ENCODE data around the gene AFAP1L2.

Gene AFAP1L2

DNA sequence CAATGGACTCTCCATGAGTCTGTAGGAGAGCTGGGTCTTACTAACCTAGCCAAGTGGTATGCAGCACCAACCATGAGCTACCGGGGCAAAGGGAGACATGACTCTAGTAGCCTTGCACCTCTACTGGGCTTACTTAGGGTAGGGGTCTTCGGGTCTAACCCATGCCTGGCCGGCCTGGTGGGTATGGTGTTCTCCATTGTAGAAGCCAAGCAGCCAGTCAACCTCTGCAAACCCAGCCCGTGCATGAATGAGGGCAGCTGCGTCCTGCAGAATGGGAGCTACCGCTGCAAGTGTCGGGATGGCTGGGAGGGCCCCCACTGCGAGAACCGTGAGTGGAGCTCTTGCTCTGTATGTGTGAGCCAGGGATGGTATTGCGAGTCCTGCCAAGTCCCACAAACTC lies 114.3 kb downstream of the AFAP1L2 start:
- DNase-seq (ENCODE audit: low spot score): no peak

- no peak for DNase-seq (ENCODE audit: low spot score)
Measured at GRCh38 chr10:114289096-114289436, 115.2 kb downstream of the AFAP1L2 start.

DNA sequence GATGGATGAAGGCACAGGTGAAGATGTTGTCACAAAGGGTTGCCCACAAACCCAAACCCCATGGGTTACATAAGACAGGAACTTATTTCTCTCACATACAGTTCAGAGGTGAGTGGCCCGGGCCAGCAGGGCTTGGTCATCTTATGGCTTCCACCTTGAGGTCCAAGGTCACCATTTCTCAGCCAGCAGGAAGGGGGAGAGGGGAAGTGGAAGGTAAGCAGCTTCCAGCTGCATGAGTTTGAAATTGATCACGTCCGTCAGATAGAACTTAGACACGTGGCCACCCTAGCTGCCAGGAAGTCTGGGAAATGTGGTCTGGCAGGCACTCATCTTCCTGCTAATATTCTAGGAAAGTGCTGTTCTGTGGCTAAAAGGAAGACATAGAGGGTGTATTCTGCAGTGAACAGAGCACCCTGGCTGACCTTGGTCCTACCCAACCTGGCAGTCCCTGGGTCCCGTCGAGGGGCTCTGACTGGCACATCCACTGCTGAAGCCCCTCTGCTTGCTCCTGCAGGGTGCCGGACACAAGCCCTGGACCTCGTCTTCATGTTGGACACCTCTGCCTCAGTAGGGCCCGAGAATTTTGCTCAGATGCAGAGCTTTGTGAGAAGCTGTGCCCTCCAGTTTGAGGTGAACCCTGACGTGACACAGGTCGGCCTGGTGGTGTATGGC lies 115.7 kb downstream of the AFAP1L2 start:
- DNase-seq (ENCODE audit: low spot score): no peak

DNA sequence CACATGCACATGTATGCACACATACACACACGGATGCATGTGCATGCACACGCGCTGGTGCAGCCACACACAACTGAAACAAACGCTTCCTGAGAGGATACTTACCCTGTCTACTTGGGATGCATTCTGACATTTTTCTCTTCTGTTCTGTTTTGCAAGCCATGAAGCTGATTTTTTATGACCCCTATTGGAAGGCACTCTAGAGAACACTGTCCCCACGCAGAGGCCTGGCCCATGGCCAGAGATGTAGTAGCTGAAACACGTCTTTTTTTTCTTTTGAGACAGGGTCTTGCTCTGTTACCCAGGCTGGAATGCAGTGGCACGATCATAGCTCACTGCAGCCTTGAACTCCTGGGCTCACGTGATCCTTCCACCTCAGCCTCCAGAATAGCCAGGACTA lies 117.4 kb downstream of the AFAP1L2 start:
- no peak for DNase-seq (ENCODE audit: low spot score)

DNA sequence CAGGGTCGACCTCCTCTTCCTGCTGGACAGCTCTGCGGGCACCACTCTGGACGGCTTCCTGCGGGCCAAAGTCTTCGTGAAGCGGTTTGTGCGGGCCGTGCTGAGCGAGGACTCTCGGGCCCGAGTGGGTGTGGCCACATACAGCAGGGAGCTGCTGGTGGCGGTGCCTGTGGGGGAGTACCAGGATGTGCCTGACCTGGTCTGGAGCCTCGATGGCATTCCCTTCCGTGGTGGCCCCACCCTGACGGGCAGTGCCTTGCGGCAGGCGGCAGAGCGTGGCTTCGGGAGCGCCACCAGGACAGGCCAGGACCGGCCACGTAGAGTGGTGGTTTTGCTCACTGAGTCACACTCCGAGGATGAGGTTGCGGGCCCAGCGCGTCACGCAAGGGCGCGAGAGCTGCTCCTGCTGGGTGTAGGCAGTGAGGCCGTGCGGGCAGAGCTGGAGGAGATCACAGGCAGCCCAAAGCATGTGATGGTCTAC lies 118.3 kb downstream of the AFAP1L2 start:
- DNase-seq (ENCODE audit: low spot score): no peak

DNA sequence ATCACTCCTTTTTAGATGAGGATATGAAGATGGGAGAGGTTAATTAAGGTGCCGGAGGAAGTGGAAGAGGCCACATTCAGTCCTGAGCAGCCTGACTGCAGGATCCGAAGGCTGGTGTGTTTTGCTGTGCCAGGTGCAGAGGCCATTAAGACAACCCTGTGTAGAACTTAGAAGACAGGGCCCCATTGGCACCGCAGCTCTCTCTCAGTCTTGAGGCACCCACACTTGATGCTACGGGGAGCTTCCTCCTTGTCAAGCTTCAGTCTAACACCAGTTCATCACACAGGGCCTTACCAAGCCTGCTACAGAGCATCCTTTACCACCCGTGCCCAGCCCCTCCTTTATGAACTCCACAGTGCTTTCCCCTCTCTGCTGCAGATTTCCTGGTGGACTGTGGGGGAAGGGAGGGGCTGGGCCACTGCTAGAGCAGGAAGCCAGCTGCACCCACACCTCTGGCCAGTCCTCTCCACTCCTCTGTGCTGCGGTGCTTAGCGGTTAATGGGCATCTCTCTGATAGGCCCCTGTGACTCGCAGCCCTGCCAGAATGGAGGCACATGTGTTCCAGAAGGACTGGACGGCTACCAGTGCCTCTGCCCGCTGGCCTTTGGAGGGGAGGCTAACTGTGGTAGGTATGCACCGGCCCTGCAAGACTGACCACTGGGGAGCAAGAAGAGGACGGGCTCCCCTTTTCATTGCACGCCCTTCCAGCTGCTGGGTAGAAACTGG lies 119.8 kb downstream of the AFAP1L2 start:
- no peak for DNase-seq (ENCODE audit: low spot score)

DNA sequence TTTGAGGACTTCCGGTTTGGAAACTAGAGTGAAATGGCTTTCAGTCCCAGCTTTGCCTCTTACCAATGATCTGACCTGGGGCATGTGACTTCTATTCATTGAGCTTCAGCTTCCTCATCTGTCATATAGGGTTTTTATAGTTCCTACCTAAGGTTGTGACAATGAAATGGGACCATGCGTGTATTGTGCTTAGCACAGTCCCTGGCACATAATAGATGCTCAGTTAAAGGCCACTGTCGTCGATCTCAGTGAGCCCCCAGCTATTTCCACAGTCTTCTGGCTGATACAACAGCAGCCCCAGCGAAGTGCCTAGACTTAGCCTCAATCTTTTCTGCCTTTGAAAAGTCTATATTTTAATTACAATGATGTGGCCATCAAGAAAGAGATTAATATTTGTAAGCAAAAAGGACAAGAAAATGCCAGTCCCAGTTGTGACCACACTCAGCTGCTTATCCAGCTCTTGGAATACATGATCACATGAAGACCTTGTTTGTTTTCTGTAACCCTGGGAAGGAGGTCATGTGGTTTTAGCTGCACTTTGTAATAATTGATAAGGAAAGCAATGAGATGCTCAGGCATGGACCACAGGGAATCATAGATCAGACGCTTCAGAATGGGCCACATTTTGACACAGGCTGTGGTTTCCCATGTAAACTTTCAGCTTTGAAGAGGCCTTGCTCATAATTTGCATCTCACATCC lies 120.6 kb downstream of the AFAP1L2 start:
- no peak for DNase-seq (ENCODE audit: low spot score)

DNA sequence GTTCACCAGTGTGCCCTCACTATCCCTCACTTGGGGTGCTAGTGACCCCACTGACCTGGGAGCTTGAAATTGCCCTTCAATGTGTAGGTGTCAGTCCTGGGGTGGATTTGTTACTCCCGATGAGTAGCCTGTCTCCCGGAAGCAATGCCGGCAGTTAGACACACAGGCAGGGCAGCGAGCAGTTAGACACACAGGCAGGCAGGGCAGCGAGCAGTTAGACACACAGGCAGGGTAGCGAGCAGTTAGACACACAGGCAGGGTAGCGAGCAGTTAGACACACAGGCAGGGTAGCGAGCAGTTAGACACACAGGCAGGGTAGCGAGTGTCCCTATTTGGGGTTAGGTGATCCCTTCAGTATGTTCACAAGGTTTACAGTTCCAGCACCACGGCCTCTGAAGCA lies 121.2 kb downstream of the AFAP1L2 start:
- no peak for DNase-seq (ENCODE audit: low spot score)

- no peak for DNase-seq (ENCODE audit: low spot score)
Measured at GRCh38 chr10:114282526-114282925, 121.8 kb downstream of the AFAP1L2 start.

DNA sequence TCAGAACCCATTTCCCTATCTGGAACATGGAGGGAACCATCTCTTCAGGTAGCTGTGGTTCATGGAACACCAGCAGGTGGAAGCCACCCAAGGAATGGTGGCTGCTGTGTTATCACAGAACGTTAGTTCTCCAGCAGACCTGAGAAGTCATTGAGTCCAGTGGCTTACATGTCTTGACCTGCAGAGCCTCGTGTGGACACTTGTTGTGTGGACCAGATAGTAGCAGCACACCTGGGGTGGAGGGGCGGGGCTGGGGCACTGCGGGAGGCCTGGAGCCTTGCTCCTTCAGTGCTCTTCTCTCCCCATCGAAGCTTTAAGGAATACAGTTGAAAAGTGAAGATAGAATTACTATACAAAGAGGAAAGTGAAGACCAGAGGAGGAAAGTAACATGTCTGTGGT lies 122.8 kb downstream of the AFAP1L2 start:
- DNase-seq (ENCODE audit: low spot score): no peak

GRCh38 chr10:114281006-114281405 lies 123.3 kb downstream of the AFAP1L2 start:
- DNase-seq (ENCODE audit: low spot score): no peak

DNA sequence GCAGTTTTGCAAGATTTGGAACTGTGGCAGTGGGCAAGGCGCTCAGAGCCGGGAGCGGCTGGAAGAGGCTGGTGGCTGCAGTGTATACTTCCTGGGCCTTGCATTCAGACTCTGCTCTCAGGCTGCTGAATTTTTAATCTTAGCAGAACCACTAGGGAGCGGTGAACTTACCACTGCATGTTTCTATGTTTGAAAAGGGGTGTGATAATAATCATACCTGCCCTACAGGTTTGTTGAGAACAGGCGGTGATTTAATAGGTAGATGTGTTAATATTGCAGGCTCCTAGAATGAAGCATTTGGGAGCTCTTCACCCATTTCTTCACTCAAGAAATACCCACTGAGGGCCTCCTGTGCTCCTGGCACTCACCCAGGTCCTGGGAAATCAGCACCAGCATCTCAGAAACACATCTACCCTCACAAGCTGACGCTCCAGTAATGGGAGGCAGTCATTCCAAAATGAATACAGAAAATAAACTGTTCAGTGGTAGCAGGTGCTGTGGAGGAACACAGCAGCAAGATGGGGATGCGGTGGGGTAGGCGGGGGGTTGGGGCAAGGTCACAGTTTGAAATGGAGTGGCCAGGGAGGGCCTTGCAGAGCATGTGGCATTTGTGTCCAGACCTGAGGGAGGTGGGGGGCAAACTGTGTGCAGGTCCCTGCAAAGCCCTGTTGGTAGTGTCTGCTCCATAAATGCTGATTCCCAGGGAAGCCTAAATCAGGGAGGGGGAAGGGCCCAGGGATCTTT lies 124.2 kb downstream of the AFAP1L2 start:
- no peak for DNase-seq (ENCODE audit: low spot score)

DNA sequence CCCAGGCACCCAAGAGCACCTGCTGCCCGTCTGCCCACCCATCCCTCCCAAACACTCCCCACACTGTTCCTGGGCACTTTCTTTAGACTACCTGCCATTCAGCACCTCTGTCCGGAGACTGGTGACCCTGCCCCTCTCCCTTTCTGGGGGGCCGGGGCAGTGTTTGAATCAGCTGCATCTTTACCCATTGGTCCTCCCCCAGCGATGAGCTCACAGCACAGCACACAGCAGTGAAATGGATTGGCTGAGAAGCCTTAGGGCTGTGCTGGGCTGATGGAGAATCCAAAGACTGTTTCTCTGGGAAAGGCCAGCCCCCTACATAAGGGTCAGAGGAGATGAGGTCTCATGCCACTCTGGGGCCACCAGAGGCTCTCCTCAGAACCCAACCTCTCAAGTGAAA lies 125.0 kb downstream of the AFAP1L2 start:
- DNase-seq (ENCODE audit: low spot score): no peak

- DNase-seq (ENCODE audit: low spot score): no peak
Measured at GRCh38 chr10:114278884-114279191, 125.5 kb downstream of the AFAP1L2 start.

DNA sequence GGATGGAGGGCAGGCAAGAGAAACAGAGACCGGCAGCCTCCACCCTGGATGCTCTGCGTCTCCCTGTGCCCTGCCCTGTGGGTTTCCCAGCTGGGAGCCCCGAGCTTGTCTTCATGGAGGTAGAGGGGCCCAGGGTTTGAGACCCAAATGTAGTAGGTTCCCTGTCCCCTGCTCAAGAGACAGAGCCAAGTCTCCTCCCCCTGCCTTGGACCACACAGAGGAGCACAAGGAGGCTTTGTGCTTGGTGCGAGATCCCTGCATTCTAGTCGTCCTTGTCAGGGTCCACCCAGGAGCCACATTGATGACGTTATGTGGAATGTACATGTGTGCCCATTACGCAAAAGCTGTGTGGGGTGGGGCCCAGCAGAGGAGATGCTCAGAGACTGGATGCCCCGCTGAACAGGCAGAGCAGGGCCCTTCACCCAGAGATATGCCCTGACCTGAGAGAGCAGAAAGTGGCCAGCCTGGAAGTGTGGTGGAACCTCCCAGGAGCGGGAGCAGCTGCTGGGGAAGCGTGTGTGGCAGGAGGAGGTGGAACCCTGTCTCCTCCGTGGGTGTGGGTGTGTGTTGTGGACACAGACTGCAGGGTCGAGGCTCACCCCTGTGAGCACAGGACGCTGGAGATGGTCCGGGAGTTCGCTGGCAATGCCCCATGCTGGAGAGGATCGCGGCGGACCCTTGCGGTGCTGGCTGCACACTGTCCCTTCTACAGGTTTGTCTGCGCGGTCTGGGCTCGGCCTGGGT lies 126.0 kb downstream of the AFAP1L2 start:
- no peak for DNase-seq (ENCODE audit: low spot score)

GRCh38 chr10:114276671-114277070 lies 127.6 kb downstream of the AFAP1L2 start:
- DNase-seq (ENCODE audit: low spot score): no peak

GRCh38 chr10:114276066-114276465 lies 128.2 kb downstream of the AFAP1L2 start:
- no peak for DNase-seq (ENCODE audit: low spot score)

DNA sequence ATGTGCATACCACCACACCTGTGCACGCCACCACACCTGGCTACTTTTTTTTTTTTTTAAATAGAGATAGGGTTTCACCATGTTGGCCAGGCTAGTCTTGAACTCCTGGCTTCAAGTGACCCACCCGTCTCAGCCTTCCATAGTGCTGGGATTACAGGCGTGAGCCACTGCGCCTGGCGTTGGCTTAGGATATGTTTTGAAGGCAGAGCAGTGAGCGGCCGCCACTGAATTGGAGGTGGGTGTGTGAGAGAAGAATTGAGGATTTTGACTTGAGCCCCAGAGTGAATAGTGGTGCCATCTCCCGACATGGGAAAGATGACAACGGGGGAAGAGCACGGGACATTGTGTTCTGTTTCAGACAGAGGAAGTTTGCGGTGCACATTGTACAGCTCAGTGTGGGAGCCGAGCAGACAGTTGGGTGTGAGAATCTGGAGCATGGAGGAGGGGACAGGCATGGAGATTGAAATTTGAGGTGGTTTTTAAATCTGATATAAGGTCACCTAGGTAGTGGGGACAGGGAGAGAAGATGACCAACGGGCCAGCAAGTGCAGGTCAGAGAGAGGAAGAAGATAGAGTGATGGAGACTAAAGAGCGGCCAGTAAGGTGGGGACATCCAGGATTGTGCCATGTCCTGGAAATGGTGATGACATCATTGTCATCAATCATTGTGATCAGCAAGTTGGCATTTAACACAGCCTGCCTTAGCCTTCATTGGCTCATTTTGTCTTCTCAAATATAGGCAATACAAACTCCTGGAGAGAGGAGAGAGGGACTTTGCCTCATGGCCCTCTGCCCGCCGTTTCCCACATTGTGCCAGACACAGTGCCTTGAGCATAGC lies 129.5 kb downstream of the AFAP1L2 start:
- DNase-seq (ENCODE audit: low spot score): no peak

GRCh38 chr10:114273910-114274309 lies 130.4 kb downstream of the AFAP1L2 start:
- no peak for DNase-seq (ENCODE audit: low spot score)

DNA sequence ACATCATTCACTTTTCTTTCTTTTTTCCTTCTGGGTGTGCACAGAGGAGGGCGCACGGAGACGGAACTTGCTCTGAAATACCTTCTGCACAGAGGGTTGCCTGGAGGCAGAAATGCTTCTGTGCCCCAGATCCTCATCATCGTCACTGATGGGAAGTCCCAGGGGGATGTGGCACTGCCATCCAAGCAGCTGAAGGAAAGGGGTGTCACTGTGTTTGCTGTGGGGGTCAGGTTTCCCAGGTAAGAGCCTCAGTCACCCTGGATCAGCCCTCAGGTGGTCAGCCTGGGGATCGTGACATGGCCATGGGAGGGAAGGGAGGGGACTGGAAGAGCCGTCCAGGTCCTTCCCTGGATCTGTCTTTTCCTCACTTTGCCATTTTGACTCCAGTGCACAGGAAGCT lies 131.6 kb downstream of the AFAP1L2 start:
- no peak for DNase-seq (ENCODE audit: low spot score)

DNA sequence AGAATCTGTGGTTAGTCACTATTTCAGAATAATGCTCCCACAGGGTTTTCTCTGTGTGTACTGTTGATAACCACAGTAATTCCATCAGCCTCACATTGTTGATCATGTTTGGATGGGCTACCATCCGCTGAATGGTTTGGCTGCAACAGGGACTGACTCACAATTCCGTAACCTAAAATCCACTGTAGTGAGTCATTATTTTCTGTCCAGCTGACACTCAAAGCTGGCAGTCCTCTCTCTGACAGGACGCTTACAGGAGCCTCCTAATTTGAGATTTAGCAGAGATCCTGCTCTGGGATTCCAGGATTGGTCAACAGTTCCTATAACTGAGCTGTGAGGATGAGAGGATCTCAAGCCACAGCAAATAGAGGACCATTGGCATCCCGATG lies 132.5 kb downstream of the AFAP1L2 start:
- DNase-seq (ENCODE audit: low spot score): peak; percentile 97

All from kidney tubule cell (primary cell).